Stimulated activated CD4-positive, alpha-beta T cell treated with anti-CD3 and anti-CD28 coated beads, Interleukin-12 subunit alpha, Interleukin-12 subunit beta, amount 100 ng/mL, for 48 hours (primary cell): ENCODE results near the gene CRTC3.
A peak's percentile ranks its signal among the peaks of the same experiment; 100 is the strongest.
"Not testable (repeated sequence)": the region's sequence is repeated elsewhere in the genome, so short reads cannot be mapped to it uniquely, and the experiment has no call there.

Experiments
- DNase-seq, 3 donors: peaks; one replicate each; pipeline ENCODE4 v3.0.0-alpha.2; 2020; ENCODE audit warnings: low read depth in 2 of 3, low spot score in 1 of 3

Gene CRTC3

DNA sequence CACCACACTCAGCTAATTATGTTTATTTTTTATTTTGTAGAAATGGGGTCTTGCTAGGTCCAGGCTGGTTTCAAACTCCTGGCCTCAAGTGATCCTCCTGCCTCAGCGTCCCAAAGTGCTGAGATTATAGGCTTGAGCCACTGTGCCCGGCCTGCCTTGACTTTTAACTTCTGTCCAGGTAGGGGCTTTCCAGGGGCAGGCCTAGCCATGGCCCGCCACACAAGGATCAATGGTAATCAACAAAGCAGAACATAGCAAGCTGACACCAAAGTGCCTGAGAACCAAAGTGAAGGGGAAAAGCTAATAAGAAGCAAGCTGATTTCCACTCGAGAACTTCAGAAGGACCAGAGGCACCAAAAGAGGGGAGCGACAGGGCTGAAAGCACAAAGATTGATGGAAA lies 9.4 kb upstream of the CRTC3 start:
- no peak for DNase-seq

DNA sequence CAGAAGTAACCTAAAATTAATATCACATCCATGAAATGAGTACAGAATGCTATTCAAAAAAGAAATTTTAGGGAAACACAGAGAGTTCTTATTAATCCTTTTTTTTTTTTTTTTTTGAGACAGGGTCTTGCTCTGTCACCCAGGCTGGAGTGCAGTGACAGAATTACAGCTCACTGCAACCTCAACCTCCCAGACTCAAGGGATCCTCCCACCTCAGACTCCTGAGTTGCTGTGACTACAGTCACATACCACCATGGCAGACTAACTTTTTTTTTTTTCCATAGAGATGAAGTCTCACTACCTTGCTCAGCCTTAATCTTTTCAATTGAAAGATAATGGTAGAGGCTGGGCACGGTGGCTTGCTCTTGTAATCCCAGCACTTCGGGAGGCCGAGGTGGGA lies 6.3 kb upstream of the CRTC3 start:
- no peak for DNase-seq

DNA sequence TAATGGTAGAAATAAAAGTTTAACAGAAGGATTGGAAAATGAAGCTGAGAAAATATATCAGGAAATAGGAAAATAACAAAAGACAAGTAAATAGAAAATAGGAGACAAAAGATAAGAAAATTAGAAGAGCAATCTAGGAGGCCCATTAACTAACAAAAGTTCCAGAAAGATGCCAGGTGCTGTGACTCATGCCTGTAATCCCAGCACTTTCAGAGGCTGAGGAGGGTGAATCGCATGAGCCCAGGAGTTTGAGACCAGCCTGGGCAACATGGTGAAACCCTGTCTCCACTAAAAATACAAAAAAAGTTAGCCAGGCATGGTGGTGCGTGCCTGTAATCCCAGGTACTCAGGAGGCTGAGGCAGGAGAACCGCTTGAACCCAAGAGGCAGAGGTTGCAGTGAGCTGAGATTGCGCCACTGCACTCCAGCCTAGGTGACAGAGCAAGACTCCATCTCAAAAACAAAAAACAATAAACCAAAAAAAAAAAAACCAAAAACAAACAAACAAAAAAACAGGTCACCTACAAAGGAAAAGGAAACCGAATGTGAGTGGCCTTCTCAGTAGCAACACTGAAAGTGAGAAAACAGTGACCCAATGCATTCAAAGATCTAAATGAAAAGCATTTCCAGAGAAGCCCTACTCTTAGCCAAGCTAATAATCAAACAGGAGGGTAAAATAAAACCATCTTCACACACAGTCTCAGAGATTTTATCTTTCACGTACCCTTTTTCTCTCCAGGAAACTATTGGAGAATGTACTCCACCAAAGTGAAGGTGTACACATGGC lies 5.5 kb upstream of the CRTC3 start:
- DNase-seq: not testable (repeated sequence)

DNA sequence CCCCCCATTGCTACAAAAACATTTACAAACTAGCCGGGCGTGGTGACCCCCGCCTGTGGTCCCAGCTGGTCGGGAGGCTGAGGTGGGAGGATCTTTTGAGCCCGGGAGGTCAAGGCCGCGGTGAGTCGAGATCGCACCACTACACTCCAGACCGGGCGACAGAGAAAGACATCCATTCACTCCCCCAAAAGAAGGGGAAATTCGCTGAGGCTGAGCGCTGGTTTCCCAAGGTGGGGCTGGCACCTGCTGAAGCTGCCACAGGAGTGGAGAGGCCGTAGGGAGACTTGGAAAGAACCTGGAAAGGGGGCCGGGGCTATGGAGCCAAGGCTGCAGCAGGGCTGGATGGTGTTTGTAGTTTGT lies 732 bp upstream of the CRTC3 start:
- no peak for DNase-seq

DNA sequence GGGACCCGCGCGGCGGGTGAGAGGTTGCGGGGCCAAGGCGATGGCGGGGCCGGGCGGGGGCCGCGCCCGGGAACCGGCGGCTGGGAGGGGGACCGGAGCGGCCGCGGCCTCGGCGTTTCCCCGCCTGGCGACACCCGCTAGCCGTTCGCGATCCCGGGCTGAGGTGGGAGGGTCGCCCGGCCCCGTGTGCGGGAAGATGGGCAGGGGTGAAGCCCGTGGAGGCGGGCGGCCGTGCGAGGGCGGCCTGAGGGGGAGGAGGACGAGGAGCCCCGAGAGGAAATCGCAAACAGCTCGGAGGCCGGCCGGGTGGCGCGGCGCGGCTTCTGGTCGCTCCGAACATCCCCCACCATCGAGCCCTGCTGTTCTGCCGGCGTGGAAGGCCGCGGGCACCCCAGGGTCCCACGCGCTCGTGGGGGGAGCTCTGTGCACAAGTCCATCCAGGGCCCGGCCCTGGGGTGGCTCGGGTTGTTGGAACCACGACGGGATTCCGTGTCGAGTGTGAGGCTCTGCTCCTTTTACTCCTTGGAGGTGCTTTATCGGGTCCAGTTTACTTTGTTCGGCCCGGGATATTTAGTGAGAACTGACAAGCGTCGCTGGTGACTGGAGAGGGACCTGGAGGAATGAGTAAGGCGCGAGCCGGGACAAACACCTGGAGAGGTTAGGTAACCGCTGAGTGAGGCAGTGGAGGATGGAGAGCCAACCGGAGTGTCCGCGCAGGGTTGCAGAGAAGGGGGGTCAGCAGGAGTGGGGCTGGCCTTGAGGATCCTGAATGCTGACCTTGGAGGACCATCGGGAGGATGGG lies 728 bp downstream of the CRTC3 start:
- DNase-seq: peak in 1 of 3 donors; percentile 27

DNA sequence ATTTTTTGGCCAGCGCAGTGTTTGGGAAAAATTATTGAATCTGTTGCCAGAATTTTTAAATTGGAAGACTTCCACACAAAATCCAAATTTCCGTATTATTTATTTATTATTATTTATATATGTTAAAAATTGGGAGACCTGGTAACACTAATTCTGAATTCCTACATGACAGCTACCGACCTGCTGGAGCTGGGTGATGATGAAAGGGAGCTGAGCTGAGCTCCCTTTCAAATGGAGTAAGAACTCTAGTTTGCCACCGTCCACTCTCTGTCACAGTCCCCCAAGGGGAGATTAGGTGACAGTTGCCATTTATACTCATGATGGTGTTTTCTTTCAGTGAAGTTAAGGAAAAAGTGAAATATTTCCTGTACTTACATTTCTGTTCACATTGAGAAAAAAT lies 1.4 kb downstream of the CRTC3 start:
- DNase-seq: no peak

DNA sequence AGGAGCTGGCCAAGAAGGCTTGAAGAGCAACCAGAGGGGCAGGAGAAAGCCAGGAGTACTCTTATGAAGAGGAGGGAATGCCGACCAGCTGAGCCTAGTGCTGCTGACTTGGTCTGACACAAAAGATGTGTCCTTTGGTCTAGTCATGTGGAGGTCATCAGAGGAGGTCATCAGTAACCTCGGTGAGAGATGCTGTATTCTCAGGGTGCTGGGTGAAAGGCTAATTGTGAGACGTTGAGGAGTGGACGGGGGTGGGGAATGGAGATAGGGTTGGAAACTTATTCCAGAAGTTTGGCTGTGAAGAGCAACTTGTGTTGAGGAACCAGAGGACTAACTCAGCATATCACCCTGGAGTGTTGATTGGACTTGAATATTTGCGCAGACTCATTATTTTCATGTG lies 5.5 kb downstream of the CRTC3 start:
- DNase-seq: no peak

DNA sequence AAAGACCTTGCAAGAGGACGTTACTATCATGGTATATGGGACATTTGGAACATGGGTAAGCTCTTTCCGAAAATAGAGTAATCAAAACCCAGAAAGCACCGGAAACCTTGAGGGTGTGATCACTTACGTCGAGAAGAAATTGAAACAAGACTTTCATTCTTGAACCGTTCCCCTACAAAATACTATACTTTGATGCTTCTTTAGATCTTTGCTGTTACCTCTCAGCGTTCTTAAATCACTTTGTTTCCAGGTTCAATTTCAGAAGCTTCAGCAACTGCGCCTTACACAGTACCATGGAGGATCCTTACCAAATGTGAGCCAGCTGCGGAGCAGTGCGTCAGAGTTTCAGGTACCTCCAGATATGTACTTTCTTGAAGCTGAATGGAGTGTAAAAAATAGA lies 10.1 kb downstream of the CRTC3 start:
- peak in 2 of 3 donors; percentile 15 to 42 for DNase-seq

DNA sequence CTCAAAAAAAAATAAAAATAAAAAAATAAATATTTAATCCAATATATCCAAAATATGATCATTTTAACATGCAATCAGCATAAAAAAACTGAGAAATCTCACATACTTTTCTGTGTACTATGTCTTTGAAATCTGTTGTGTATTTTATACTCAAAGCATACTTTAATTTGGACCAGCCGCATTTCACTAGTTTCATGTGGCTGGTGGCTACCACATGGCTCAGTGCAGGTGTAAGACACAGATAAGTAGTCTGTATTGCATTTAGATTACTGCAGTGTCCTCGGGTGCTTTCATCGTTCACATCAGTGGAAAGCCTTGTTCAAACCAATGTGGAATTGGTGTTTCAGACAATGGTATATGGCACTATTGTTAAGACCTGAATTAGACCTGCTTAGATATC lies 11.0 kb downstream of the CRTC3 start:
- no peak for DNase-seq

DNA sequence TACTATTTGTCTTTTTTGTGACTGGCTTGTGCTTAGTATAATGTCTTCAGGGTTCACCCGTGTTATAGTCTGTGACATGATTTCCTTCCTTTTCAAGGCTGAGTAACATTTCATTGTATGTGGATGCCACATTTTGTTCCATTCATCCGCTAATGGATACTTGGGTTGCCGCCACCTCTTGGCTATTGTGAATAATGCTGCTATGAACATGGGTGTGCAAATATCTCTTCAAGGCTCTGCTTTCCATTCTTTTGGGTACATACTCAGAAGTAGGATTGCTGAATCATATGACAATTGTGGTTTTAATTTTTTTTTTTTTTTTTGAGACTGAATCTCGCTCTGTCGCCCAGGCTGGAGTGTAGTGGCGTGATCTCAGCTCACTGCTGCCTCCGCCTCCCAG lies 15.4 kb downstream of the CRTC3 start:
- no peak for DNase-seq

DNA sequence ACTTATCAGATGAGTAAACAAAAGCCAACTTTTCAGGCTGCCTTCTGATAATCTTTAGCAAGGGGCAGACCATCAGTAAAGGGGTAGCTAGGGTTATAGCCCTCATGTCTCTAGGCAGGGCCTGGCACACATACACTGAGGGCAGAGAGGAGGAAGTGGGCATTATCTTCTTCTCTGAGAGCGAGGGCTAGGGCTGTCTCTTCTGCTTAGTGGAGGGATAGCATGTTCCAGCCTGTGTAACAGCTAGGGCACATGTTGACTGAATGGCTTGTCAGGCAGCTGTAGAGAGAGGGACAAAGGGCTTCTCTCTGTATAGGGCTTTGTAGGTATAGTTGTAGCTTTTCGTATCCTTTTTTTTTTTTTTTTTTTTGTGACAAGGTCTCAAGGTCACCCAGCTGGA lies 17.8 kb downstream of the CRTC3 start:
- no peak for DNase-seq

DNA sequence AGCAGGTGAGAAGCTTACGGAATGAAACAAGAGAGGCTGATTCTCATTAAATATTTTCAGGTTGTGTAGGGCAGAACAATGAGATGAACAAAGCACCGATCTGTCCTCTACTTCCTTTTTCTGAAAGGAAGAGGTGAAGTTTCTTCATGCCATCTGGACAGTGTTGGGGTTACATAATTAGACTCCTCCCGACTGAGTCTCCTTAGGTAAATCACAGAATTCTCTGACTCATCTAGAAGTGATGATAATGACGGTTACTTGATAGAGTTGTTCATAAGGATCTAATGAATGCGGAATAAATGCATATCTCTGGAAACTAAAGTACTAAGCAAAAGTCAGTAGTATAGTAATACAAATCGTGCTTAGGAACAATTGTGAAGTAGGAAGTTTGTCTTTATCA lies 21.2 kb downstream of the CRTC3 start:
- no peak for DNase-seq

DNA sequence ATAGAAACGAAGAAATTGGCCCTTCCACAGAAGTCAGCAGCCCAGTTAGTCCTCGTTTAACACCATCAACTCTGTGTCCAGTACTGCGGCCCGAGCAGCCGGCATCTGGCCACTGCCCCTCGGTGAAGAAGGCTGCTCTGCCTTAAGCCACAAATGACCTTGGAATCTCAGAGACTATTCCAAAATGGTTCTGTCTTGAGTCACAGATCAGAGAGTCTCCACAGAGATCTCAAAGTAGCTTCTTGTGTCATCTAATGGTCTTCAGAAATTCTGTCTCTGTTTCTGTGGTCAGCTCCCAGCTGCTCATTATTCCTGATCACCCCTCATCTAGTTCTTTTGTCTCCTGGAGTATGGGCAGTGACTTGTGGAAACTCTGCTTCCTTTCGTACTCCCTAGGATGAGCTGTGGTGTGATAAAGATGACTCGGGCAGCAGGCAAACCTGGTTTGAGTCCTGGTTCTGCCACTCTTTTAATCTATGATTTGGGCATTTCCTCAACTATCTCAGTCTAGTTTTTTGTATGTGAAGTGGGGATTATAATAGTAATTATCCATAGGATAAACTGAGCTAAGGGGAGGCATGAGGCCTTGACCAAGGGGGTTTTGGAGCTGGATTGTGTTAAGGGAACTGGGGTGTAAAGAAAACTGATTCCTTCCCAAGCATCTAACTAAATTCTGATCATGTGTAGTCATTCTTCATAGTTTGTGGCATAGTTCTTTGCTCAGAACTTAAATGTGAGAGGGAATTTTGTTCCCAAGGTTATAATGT lies 22.6 kb downstream of the CRTC3 start:
- DNase-seq: no peak

DNA sequence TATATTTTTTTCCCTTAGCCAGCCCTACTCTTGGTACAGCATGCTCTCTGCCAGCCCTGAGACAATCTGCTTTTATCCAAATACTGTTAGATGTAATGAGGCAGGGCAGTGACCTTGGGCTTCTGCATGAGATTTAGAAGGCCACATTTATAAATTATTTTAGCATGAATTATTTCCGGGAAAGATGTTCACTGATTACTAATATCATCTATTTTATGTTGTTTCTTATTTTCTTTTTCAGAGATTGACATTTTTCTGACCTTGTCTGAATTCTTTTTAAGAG lies 23.1 kb downstream of the CRTC3 start:
- DNase-seq: no peak

DNA sequence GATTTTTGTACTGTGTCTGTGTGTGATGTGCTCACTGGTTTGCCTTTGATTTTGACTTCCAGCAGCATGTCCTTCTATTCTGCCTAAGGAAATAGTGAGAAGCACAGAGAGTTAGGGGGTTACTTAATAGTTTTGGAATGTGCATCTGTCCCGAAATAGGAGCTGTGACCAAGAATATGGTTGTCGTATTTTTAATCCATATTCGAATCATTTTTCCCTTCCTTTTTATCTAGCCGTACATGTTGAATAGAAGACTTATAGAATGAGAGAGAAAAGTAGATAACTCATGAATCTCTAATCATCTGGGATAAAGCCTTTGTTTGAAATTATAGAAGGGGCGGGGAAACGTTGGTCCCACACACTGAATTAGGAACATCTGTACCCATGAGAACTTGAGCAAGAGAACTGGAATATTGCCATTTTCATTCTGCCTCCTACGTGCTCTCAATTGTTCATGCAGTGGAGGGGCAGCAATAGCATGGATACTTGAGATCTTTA lies 23.6 kb downstream of the CRTC3 start:
- DNase-seq: no peak

DNA sequence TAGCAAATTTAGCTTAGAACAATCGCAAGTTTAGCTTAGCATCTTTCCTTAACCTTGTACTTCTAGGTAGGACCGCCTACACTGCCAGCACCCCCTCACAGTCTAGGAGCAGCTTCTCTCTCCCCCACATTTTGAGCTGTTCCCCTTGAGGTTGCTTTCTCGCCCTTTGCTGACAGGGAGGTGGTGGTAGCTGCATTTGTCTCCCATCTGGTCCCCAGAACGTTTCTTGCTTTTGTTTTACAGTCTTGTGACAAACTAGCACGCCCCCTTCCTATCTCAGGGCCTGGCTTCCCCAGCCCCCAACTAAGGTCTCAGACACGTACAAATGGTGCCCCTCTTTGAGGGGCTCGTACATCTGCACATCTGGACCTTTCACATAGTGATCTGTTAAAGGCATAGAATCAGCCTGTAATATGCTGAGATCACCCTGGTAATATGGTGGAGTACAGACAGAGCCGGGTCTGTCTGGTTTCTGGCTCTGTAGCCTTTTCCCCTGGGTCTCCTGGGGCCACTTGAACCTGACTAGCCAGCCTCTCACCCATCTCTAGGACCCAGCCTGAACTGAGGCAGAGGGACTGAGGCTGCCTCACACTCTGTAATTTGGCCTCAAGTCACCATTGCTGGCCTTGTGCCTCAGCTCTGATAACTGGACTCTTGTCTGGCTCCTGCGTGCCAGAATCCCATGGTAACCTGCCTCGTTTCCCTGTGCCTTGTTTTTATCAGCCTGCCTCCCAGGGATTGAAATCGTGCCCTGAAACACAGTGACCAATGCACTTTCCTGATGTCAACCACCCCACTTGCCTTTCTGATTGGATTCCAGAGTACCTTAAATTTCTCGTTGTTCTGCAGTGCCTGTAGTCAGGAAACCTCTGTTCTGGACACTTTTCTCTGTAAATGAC lies 27.7 kb downstream of the CRTC3 start:
- no peak for DNase-seq

DNA sequence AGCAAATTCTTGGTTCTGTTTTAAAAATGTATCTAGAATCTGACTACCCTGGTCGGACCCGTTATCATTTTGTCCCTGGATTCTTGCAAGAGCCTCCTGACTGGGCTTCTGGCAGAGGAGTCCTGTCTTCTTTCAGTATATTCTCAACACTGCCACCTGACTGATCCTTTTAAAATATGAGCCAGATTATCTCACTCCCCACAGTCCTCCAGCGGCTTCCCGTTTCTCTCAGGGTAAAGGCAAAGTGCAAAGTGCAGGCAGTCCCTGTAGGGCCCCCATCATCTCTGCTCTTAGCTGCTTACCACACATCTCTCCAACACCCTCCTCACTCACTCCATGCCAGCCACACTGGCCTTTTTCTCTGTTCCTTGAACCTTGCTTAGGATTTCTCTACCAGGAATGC lies 28.4 kb downstream of the CRTC3 start:
- no peak for DNase-seq

DNA sequence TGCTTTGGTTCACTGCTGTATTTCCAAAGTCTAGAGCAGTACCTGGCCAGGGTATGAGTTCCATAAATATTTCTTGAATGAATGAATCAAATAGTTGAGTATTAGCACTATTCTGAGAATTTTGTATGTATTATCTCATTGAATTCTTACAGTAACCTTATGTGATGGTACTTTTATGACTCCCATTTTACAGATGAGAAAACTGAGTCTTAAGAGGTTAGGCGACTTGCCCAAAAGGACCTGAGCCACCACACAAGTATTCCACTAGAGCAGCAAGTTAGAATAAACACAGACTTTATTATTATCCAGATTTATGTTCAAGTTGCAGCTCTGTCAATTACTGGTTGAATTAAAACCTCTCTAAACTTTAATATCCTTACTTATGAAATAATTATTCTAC lies 29.4 kb downstream of the CRTC3 start:
- no peak for DNase-seq

DNA sequence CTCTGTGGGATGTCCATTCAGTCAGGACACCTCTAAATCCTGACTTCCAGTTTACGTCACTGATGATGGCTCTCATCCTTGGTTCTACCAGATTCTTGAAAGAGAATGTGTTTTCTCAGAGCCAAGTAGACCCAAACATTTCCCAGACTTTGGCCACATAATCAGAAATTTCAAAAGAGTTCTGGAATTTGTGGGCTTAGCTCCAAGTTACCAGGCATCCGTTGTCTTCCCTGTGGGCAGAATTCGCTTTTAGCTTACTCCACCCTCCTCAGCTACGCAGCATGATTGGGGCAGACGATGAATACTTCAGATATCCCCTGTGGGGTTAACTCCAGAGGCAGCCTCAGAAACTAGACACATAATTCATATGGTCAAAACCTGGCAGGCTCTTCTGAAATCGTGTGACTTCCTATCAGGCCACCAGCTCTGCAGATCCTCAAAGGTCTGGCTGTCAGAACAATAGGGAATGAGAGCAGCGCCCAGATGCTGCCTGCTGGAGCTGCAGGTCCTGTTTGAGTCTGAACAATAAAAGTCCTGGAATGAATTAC lies 30.6 kb downstream of the CRTC3 start:
- DNase-seq: no peak

DNA sequence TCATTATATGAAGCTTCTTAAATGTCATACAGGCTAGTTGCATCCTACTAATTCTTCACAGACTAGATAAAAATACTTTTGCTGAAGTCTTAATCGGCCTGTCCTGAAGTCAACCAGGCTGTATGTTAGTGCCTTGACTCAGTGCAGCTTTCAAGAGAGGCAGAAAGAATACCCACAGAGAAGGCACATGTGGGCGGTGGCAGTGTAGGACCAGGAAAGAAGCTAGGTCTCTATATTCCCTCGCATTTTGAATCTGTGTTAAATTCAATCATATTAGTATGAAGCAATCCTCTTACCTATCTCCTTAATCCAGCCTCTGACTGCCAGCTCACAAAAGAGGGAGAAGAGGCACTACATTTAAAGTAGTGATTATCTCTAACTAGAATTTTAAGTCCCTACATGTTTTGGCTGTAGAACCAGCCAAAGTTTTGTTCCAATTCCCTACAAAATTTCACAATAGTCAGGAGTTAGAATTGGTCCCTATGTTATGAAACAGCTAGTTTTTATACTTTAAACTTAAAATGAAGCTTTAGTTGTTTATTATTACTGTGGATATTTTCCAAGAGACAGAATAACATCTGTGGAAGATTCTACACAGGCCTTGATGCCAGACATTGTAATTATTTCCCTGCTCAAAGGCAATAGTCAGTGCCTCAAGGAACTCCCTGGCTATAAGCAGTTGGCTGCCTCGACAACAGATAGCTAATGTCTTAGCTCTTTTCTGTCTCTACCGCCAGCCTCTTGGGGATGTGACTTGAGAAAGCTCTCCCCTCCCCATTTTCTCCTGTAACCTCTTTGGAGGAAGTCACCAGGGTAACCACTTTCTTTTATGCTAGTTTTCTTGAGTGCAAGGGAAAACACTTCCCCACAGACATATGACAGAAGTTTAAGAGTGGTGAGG lies 31.9 kb downstream of the CRTC3 start:
- DNase-seq: no peak
